PFSK-1 (cell line): ENCODE results near the gene RALA.

Experiments used
- POLR2AphosphoS5 ChIP-seq: IDR thresholded peaks from 2 replicates; pipeline ENCODE4 v1.6.1; 2012; ENCODE audit warnings: low read depth, mild to moderate bottlenecking, control low read depth, low read length, moderate library complexity
- SIN3A ChIP-seq: IDR thresholded peaks from 2 replicates; pipeline ENCODE4 v1.6.1; 2012; ENCODE audit warnings: mild to moderate bottlenecking, low read length, moderate library complexity, borderline replicate concordance; ENCODE audit not compliant: insufficient read depth
- TAF1 ChIP-seq: IDR thresholded peaks from 2 replicates; pipeline ENCODE4 v1.6.1; 2012; ENCODE audit warnings: low read length, control low read depth, borderline replicate concordance; ENCODE audit not compliant: insufficient read depth
- TF ChIP-seq, protein P1 (sequence below), 2 experiments: IDR thresholded peaks; 2 replicates each; pipeline versions ENCODE4 v1.6.1 to v1.8.0; 2011 to 2012; ENCODE audit warnings: low read depth in 2 of 2, low read length in 2 of 2, control low read depth in 1 of 2, inconsistent platforms in 1 of 2, mild to moderate bottlenecking in 1 of 2, moderate library complexity in 1 of 2; ENCODE audit not compliant: insufficient read depth in 1 of 2

DNA sequence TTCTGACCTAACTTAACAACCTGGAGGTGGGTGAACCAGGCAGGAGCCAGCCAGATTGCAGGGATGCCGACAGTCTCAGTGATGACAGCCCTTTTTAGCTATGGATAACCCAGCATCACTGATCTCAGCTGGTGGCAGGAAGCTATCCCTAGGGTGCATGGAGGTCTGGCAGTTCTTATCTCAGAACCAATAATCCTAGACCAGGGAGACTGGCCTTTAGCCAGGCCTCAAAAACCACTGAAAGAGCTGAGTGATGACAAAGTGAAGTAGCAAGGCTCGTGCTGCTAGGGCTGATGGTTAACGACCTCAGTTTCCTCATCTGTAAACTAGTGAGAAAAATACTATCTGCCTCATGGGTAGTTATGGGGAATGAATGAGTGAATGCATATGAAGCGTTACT lies 112.5 kb downstream of the RALA start:
- TF ChIP-seq, protein P1, sequence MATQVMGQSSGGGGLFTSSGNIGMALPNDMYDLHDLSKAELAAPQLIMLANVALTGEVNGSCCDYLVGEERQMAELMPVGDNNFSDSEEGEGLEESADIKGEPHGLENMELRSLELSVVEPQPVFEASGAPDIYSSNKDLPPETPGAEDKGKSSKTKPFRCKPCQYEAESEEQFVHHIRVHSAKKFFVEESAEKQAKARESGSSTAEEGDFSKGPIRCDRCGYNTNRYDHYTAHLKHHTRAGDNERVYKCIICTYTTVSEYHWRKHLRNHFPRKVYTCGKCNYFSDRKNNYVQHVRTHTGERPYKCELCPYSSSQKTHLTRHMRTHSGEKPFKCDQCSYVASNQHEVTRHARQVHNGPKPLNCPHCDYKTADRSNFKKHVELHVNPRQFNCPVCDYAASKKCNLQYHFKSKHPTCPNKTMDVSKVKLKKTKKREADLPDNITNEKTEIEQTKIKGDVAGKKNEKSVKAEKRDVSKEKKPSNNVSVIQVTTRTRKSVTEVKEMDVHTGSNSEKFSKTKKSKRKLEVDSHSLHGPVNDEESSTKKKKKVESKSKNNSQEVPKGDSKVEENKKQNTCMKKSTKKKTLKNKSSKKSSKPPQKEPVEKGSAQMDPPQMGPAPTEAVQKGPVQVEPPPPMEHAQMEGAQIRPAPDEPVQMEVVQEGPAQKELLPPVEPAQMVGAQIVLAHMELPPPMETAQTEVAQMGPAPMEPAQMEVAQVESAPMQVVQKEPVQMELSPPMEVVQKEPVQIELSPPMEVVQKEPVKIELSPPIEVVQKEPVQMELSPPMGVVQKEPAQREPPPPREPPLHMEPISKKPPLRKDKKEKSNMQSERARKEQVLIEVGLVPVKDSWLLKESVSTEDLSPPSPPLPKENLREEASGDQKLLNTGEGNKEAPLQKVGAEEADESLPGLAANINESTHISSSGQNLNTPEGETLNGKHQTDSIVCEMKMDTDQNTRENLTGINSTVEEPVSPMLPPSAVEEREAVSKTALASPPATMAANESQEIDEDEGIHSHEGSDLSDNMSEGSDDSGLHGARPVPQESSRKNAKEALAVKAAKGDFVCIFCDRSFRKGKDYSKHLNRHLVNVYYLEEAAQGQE (IDR thresholded peaks at IDR 0.05; ENCODE audit: insufficient read depth in 1 of 2, low read depth in 2 of 2, low read length in 2 of 2) = no peak
- TF ChIP-seq POLR2AphosphoS5 (no peak), SIN3A (no peak), TAF1 (no peak)
